ENCODE data around the gene AMMECR1.

DNA sequence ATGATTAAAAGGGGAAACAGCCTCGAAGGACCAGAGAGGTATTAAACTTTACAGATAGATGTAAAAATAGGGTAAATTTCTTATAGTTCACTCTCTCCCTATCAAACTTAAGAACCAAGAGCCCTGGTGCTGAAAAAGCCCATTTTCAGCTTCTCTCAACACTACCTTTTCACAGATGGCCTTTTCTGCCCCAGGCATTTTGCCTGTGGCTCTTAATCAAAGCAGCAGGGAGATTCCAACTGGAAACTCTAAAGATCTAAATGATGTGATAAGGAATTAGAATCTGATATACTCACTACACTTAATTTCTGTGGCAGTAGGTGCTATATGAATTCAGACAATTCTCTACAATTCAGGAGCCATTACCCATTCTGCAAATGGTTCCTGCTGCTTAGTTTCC lies 60.0 kb downstream of the AMMECR1 start:
- TF ChIP-seq, protein P1, sequence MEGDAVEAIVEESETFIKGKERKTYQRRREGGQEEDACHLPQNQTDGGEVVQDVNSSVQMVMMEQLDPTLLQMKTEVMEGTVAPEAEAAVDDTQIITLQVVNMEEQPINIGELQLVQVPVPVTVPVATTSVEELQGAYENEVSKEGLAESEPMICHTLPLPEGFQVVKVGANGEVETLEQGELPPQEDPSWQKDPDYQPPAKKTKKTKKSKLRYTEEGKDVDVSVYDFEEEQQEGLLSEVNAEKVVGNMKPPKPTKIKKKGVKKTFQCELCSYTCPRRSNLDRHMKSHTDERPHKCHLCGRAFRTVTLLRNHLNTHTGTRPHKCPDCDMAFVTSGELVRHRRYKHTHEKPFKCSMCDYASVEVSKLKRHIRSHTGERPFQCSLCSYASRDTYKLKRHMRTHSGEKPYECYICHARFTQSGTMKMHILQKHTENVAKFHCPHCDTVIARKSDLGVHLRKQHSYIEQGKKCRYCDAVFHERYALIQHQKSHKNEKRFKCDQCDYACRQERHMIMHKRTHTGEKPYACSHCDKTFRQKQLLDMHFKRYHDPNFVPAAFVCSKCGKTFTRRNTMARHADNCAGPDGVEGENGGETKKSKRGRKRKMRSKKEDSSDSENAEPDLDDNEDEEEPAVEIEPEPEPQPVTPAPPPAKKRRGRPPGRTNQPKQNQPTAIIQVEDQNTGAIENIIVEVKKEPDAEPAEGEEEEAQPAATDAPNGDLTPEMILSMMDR (IDR thresholded peaks at IDR 0.05; ENCODE audit: low read length) = no peak
- no peak for TF ChIP-seq EZH2 (IDR thresholded peaks at IDR 0.05; ENCODE audit: borderline replicate concordance, low read length)
